ENCODE results near the gene CDSN. TPM values are rescaled to one million over a fixed set of nuclear protein-coding genes. Genes with fewer than 3 reads are reported as not detected.

Gene CDSN
- total and polyA plus RNA-seq, 9 donors = 0.07 TPM; not detected in 8

DNA sequence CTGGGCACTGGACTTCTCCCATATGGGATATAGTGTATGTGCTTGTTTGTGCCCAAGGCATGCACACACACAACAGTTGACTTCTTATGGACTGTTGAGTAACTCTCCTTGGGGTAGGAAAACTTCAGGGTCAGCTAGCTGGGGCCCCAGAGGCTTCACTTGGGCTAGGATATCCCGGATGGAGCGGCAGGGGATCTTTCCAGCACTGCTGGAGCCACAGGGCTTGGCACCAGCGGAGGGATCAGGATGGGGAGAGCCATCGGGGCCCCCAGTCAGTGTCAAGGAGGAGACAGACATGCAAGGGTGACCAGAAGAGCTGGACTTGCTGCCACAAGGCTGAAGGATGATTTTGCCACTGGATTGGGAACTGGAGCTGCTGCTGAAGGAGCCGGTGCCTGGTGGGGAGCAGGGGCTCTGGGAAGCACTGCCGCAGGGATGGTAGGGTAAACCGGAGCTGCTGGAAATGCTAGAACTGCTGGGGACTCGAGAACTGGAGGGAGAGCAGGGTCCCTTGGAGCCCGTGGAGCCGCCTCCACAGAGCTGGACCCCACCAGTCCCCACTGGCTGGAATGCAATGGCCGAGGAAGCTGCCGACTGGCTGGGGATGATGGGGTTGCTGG is 4.2 kb downstream of the CDSN start:
- no peak for DNase-seq
- WGBS (ENCODE audit: insufficient coverage) = 91% methylated on average over 10 of the region's 12 CpGs
- Histone ChIP-seq H3K9me3 (replicated peaks; ENCODE audit: control insufficient read depth, low read depth, low read length) (no peaks in the 10 kb centered on the region), H3K27ac (ENCODE audit: low read length) (no peak overlapping the region), H3K4me3 (ENCODE audit: low read length) (no peak overlapping the region), H3K27me3 (ENCODE audit: control insufficient read depth, insufficient read depth, low read length) (peaks cover 10% of the 10 kb centered on the region), H3K4me1 (ENCODE audit: control insufficient read depth, insufficient read depth, low read length) (peaks cover 25% of the 10 kb centered on the region), H3K36me3 (ENCODE audit: control insufficient read depth, insufficient read depth, low read length) (no peaks in the 10 kb centered on the region)

- H3K4me3 ChIP-seq (ENCODE audit: low read length) = no peak overlapping the region
- peaks cover 16% of the 10 kb centered on the region for H3K27me3 ChIP-seq (ENCODE audit: control insufficient read depth, insufficient read depth, low read length)
- peak; percentile 50 for DNase-seq
- no peaks in the 10 kb centered on the region for H3K36me3 ChIP-seq (ENCODE audit: control insufficient read depth, insufficient read depth, low read length)
- 67% methylated on average over 5 of the region's 9 CpGs for WGBS (ENCODE audit: insufficient coverage)
- peak overlapping the region; percentile 70 for H3K27ac ChIP-seq (ENCODE audit: low read length)
- H3K4me1 ChIP-seq (ENCODE audit: control insufficient read depth, insufficient read depth, low read length) = peaks cover 25% of the 10 kb centered on the region
- H3K9me3 ChIP-seq (replicated peaks; ENCODE audit: control insufficient read depth, low read depth, low read length) = no peaks in the 10 kb centered on the region
Measured at GRCh38 chr6:31114970-31115849, 5.0 kb downstream of the CDSN start.

DNA sequence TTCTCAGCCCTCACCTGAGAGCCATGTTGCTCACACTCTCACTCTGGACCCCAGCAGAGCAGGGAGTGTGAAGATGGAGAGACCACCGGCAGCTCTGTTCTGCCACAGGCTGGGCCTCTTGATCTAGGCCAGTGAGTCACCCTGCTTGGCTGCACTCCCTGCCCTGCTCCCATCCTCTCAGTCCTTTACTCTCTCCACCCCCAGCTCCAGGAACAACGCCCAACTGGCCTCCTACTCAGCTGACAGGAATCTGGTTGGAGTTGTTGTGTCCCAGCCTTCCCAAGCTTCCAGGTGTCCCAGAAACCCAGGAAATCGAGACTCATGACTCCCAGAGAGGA is 5.7 kb downstream of the CDSN start, which contains the start of gene PSORS1C1:
PSORS1C1 (plus strand) TSS at position 260 of the 338 bp plus-strand sequence. CDS start 14,833 bp downstream, outside the sequence.
- Histone ChIP-seq H3K36me3 (ENCODE audit: control insufficient read depth, insufficient read depth, low read length) (no peaks in the 10 kb centered on the region), H3K9me3 (replicated peaks; ENCODE audit: control insufficient read depth, low read depth, low read length) (no peaks in the 10 kb centered on the region), H3K4me3 (ENCODE audit: low read length) (no peak within 1 kb of the TSS), H3K27ac (ENCODE audit: low read length) (peak within 1 kb of the TSS; percentile 70), H3K27me3 (ENCODE audit: control insufficient read depth, insufficient read depth, low read length) (peaks cover 22% of the 10 kb centered on the region), H3K4me1 (ENCODE audit: control insufficient read depth, insufficient read depth, low read length) (peaks cover 25% of the 10 kb centered on the region)
- peak; percentile 92 for DNase-seq
- WGBS (ENCODE audit: insufficient coverage) = 38% methylated on average over 1 of the region's 3 CpGs

DNA sequence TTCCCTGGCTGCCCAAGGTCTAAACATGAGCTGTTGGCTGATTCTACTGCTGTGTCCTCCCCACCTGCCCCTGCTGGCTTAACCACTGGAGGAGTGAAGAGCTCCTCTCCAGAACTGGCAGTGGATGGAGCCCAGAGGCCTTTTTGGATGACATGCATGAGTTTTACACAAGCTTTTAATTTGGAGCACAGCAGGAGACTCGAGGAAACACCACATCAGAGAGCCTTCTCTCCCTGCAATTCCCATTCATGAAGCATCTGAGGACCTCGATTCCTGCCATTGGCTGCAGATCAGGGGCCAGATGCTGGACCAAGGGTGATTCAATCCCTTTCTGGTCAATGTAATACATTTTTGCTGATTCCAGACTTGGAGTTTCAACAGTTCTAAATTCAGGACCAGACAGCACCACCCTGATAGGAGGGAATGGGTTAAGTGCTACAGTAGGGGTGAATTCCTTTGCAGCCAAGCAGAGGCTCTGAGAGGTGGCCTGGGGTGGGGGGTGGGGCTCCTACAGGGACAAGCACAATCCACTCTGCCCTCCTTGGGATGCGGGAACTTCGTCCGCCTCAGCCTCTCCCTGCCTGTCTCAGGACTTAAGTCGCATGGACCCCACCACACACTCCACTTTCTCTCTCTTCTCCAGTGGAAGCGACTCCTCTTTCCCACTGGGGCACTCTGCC is 6.2 kb downstream of the CDSN start:
- Histone ChIP-seq H3K9me3 (replicated peaks; ENCODE audit: control insufficient read depth, low read depth, low read length) (no peaks in the 10 kb centered on the region), H3K36me3 (ENCODE audit: control insufficient read depth, insufficient read depth, low read length) (no peaks in the 10 kb centered on the region), H3K27ac (ENCODE audit: low read length) (peak overlapping the region; percentile 70), H3K4me1 (ENCODE audit: control insufficient read depth, insufficient read depth, low read length) (peaks cover 25% of the 10 kb centered on the region), H3K4me3 (ENCODE audit: low read length) (no peak overlapping the region), H3K27me3 (ENCODE audit: control insufficient read depth, insufficient read depth, low read length) (peaks cover 22% of the 10 kb centered on the region)
- peak; percentile 83 for DNase-seq
- 39% methylated on average over 6 of the region's 7 CpGs for WGBS (ENCODE audit: insufficient coverage)

GRCh38 chr6:31112478-31112877 is 7.8 kb downstream of the CDSN start, which contains the start of gene C6orf15:
TSS of gene C6orf15 (minus strand) at chr6:31112575. CDS start at chr6:31112555, 20 bp downstream.
- WGBS (ENCODE audit: insufficient coverage) = 90% methylated on average over 1 of the region's 5 CpGs
- H3K27ac ChIP-seq (ENCODE audit: low read length) = no peak within 1 kb of the TSS
- H3K4me3 ChIP-seq (ENCODE audit: low read length) = no peak within 1 kb of the TSS

GRCh38 chr6:31111712-31112111 is 8.5 kb downstream of the CDSN start:
- DNase-seq = no peak
- H3K4me3 ChIP-seq (ENCODE audit: low read length) = no peak overlapping the region
- H3K4me1 ChIP-seq (ENCODE audit: control insufficient read depth, insufficient read depth, low read length) = peaks cover 19% of the 10 kb centered on the region
- no peak overlapping the region for H3K27ac ChIP-seq (ENCODE audit: low read length)
- WGBS (ENCODE audit: insufficient coverage) = 84% methylated on average over 13 of the region's 13 CpGs
- no peaks in the 10 kb centered on the region for H3K36me3 ChIP-seq (ENCODE audit: control insufficient read depth, insufficient read depth, low read length)
- no peaks in the 10 kb centered on the region for H3K9me3 ChIP-seq (replicated peaks; ENCODE audit: control insufficient read depth, low read depth, low read length)
- H3K27me3 ChIP-seq (ENCODE audit: control insufficient read depth, insufficient read depth, low read length) = peaks cover 19% of the 10 kb centered on the region

More at GRCh38 chr6:31112478-31112877, 7.8 kb downstream of the CDSN start, which contains the start of gene C6orf15:
- Histone ChIP-seq H3K27me3 (ENCODE audit: control insufficient read depth, insufficient read depth, low read length) (peaks cover 19% of the 10 kb centered on the region), H3K4me1 (ENCODE audit: control insufficient read depth, insufficient read depth, low read length) (peaks cover 25% of the 10 kb centered on the region), H3K9me3 (replicated peaks; ENCODE audit: control insufficient read depth, low read depth, low read length) (no peaks in the 10 kb centered on the region), H3K36me3 (ENCODE audit: control insufficient read depth, insufficient read depth, low read length) (no peaks in the 10 kb centered on the region)
- DNase-seq = no peak

GRCh38 chr6:31110825-31111582 is 9.2 kb downstream of the CDSN start:
- Histone ChIP-seq H3K4me3 (ENCODE audit: low read length) (no peak overlapping the region), H3K9me3 (replicated peaks; ENCODE audit: control insufficient read depth, low read depth, low read length) (no peaks in the 10 kb centered on the region), H3K27ac (ENCODE audit: low read length) (no peak overlapping the region), H3K36me3 (ENCODE audit: control insufficient read depth, insufficient read depth, low read length) (no peaks in the 10 kb centered on the region), H3K4me1 (ENCODE audit: control insufficient read depth, insufficient read depth, low read length) (peaks cover 19% of the 10 kb centered on the region), H3K27me3 (ENCODE audit: control insufficient read depth, insufficient read depth, low read length) (peaks cover 20% of the 10 kb centered on the region)
- no peak for DNase-seq
- WGBS (ENCODE audit: insufficient coverage) = 47% methylated on average over 4 of the region's 11 CpGs

- no peaks in the 10 kb centered on the region for H3K36me3 ChIP-seq (ENCODE audit: control insufficient read depth, insufficient read depth, low read length)
- no peak for DNase-seq
- H3K9me3 ChIP-seq (replicated peaks; ENCODE audit: control insufficient read depth, low read depth, low read length) = no peaks in the 10 kb centered on the region
- no peak overlapping the region for H3K4me3 ChIP-seq (ENCODE audit: low read length)
- no peaks in the 10 kb centered on the region for H3K4me1 ChIP-seq (ENCODE audit: control insufficient read depth, insufficient read depth, low read length)
- 66% methylated on average over 3 of the region's 4 CpGs for WGBS (ENCODE audit: insufficient coverage)
- no peak overlapping the region for H3K27ac ChIP-seq (ENCODE audit: low read length)
- peaks cover 17% of the 10 kb centered on the region for H3K27me3 ChIP-seq (ENCODE audit: control insufficient read depth, insufficient read depth, low read length)
Measured at GRCh38 chr6:31107052-31107451, 13.2 kb downstream of the CDSN start.

DNA sequence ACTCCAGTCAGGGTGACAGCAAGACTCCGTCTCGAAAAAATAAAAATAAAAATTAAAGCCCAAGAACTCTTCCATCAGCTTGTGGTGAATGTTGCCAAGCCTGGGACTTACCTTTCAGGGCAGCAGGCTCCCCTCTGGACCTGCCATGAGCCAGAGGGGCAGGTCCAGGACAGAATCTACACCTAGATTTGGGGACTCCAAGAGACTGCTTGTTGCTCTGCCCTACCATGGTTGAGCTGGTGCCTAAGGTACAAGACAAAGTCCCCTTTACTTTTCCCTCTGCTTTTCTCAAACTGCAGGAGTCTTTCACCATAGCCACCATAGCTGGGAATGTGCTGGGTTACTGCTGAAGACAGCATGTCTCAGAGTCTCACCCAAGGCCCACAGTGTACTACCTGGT is 17.1 kb downstream of the CDSN start:
- 100% methylated on average over 1 of the region's 2 CpGs for WGBS (ENCODE audit: insufficient coverage)
- H3K27ac ChIP-seq (ENCODE audit: low read length) = no peak overlapping the region

More for the DNA sequence above, 17.1 kb downstream of the CDSN start:
- Histone ChIP-seq H3K4me3 (ENCODE audit: low read length) (no peak overlapping the region), H3K27me3 (ENCODE audit: control insufficient read depth, insufficient read depth, low read length) (peaks cover 2% of the 10 kb centered on the region), H3K36me3 (ENCODE audit: control insufficient read depth, insufficient read depth, low read length) (no peaks in the 10 kb centered on the region), H3K9me3 (replicated peaks; ENCODE audit: control insufficient read depth, low read depth, low read length) (no peaks in the 10 kb centered on the region), H3K4me1 (ENCODE audit: control insufficient read depth, insufficient read depth, low read length) (no peaks in the 10 kb centered on the region)
- DNase-seq = no peak

Data from muscle of leg (tissue), 11 donors.